Measurements from ENCODE around the gene EPS8L1. TPM values are rescaled to one million over a fixed set of nuclear protein-coding genes. Genes with fewer than 3 reads are reported as not detected.
A peak's percentile ranks its signal among the peaks of the same experiment; 100 is the strongest.

The EPS8L1 gene
- total and polyA plus RNA-seq, 10 donors = 0.37 to 5.3 (median 3.1) TPM; not detected in 1

DNA sequence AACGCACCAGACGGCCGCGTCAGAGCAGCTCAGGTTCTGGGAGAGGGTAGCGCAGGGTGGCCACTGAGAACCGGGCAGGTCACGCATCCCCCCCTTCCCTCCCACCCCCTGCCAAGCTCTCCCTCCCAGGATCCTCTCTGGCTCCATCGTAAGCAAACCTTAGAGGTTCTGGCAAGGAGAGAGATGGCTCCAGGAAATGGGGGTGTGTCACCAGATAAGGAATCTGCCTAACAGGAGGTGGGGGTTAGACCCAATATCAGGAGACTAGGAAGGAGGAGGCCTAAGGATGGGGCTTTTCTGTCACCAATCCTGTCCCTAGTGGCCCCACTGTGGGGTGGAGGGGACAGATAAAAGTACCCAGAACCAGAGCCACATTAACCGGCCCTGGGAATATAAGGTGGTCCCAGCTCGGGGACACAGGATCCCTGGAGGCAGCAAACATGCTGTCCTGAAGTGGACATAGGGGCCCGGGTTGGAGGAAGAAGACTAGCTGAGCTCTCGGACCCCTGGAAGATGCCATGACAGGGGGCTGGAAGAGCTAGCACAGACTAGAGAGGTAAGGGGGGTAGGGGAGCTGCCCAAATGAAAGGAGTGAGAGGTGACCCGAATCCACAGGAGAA is 39.9 kb downstream of the EPS8L1 start:
- peaks cover 19 to 74% (median 56%) of the 10 kb centered on the region in 6 donors for H3K4me1 ChIP-seq
- H3K4me3 ChIP-seq = peak overlapping the region; percentile 76 to 96 (median 86)
- intact Hi-C loops (cut with DNase I; ENCODE audit: low total_unique reads) = no loop called here
- no peak for DNase-seq
- peaks cover 0 to 40% (median 10%) of the 10 kb centered on the region in 6 donors for H3K36me3 ChIP-seq
- TF ChIP-seq, protein P1, sequence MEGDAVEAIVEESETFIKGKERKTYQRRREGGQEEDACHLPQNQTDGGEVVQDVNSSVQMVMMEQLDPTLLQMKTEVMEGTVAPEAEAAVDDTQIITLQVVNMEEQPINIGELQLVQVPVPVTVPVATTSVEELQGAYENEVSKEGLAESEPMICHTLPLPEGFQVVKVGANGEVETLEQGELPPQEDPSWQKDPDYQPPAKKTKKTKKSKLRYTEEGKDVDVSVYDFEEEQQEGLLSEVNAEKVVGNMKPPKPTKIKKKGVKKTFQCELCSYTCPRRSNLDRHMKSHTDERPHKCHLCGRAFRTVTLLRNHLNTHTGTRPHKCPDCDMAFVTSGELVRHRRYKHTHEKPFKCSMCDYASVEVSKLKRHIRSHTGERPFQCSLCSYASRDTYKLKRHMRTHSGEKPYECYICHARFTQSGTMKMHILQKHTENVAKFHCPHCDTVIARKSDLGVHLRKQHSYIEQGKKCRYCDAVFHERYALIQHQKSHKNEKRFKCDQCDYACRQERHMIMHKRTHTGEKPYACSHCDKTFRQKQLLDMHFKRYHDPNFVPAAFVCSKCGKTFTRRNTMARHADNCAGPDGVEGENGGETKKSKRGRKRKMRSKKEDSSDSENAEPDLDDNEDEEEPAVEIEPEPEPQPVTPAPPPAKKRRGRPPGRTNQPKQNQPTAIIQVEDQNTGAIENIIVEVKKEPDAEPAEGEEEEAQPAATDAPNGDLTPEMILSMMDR (IDR thresholded peaks at IDR 0.05 in 8 of 11, conservative IDR thresholded peaks at IDR 0.05 in 3 of 11) = no peak
- TF ChIP-seq POLR2AphosphoS5 (IDR thresholded peaks at IDR 0.05) (no peak), POLR2A (IDR thresholded peaks at IDR 0.05) (no peak)
- H3K9me3 ChIP-seq = no peaks in the 10 kb centered on the region
- WGBS, 5 donors = 69 to 73% (median 70%) methylated on average over 13 of the region's 13 CpGs
- no peaks in the 10 kb centered on the region for H3K27me3 ChIP-seq (replicated peaks in 1 of 7)
- H3K27ac ChIP-seq = peak overlapping the region in 7 of 8 donors; percentile 19 to 94 (median 87)

DNA sequence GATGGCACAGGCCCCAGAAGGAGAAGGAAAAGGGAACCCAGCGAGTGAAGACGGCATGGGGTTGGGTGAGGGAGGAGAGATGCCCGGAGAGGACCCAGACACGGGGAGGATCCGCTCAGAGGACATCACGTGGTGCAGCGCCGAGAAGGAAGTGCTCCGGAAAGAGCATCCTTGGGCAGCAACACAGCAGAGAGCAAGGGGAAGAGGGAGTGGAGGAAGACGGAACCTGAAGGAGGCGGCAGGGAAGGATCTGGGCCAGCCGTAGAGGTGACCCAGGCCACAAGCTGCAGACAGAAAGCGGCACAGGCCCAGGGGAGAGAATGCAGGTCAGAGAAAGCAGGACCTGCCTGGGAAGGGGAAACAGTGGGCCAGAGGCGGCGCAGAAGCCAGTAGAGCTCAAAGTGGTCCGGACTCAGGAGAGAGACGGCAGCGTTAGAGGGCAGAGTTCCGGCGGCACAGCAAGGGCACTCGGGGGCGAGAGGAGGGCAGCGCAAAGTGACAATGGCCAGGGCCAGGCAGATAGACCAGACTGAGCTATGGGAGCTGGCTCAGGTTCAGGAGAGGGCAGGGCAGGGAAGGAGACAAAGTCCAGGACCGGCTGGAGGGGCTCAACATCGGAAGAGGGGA is 40.7 kb downstream of the EPS8L1 start:
- 0 to 1% (median 0%) methylated on average over 25 of the region's 25 CpGs for WGBS, 5 donors
- Histone ChIP-seq H3K9me3 (no peaks in the 10 kb centered on the region), H3K4me3 (peak overlapping the region; percentile 76 to 96 (median 86)), H3K27me3 (replicated peaks in 1 of 7) (no peaks in the 10 kb centered on the region), H3K4me1 (peaks cover 19 to 71% (median 55%) of the 10 kb centered on the region in 6 donors), H3K36me3 (peaks cover 0 to 36% (median 10%) of the 10 kb centered on the region in 6 donors), H3K27ac (peak overlapping the region; percentile 28 to 94 (median 86))
- TF ChIP-seq, protein P1 (IDR thresholded peaks at IDR 0.05 in 8 of 11, conservative IDR thresholded peaks at IDR 0.05 in 3 of 11) = no peak
- peak; percentile 64 to 79 (median 74) for TF ChIP-seq POLR2AphosphoS5 (IDR thresholded peaks at IDR 0.05)
- TF ChIP-seq POLR2A (IDR thresholded peaks at IDR 0.05) = no peak
- DNase-seq = peak; percentile 92
- intact Hi-C loops (cut with DNase I; ENCODE audit: low total_unique reads) = no loop called here

DNA sequence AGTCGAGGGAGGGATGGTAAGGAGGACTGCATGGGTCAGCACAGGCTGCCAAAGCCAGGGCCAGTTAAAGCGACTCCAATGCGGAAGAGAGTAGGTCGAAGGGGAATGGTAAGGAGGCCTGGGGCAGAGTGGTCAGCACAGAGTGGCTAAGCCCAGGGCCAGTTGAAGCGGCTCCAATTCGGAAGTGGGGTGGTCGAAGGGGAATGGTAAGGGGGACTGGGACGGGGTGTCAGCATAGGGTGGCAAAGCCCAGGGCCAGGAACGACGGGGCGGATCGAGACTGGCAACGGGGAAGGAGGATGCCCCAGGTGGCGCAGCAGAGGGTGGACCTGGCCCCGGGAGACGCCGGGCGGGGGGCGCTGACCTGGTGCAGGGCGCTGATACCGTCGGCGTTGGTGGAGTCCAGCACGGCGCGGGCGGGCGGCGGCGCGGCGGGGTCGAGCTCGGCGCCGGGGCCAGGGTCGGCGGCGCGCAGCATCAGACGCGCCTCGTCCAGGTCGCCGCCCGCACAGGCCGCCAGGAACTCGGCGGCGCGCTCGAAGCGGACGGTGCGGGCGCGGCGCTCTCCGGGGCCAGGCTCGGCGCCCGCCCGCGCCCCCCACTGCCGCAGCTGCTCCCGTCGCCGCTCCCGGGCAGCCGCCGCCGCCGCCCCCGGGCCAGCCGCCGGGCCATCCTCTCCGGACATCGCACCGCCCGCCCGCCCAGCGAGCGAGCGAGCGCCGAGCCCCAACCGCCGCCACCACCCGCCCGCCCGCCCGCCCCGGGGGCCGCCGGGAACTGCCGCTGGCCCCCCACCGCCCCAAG is 41.4 kb downstream of the EPS8L1 start, which contains the start of gene PPP1R12C:
Gene PPP1R12C (minus strand): TSS at position 779 of the 804 bp plus-strand sequence. CDS start 94 bp downstream, at position 685.
- peak; percentile 90 for DNase-seq
- no peak for TF ChIP-seq POLR2AphosphoS5 (IDR thresholded peaks at IDR 0.05)
- TF ChIP-seq, protein P1 (IDR thresholded peaks at IDR 0.05 in 8 of 11, conservative IDR thresholded peaks at IDR 0.05 in 3 of 11) = no peak
- no peak for TF ChIP-seq POLR2A (IDR thresholded peaks at IDR 0.05)
- Histone ChIP-seq H3K27ac (peak within 1 kb of the TSS; percentile 75 to 94 (median 86)), H3K36me3 (peaks cover 0 to 28% (median 7%) of the 10 kb centered on the region in 6 donors), H3K4me1 (peaks cover 19 to 63% (median 49%) of the 10 kb centered on the region in 6 donors), H3K4me3 (peak within 1 kb of the TSS; percentile 76 to 96 (median 86)), H3K9me3 (no peaks in the 10 kb centered on the region), H3K27me3 (replicated peaks in 1 of 7) (no peaks in the 10 kb centered on the region)
- 0 to 2% (median 1%) methylated on average over 35 to 97 of the region's 97 CpGs for WGBS, 5 donors
- intact Hi-C loops (cut with DNase I; ENCODE audit: low total_unique reads) = no loop called here

All from spleen (tissue), 11 donors.